K562 (cell line): ENCODE measurements around the gene DNAH8. TPM values are rescaled to one million over a fixed set of nuclear protein-coding genes. Genes with fewer than 3 reads are reported as not detected.
A peak's percentile ranks its signal among the peaks of the same experiment; 100 is the strongest.

Experiments
- ATAC-seq: fragments of 200-7000 bp; cut with Tn5 transposase; 3 replicates; pipeline ENCODE4 v1.9.1; 2020; ENCODE audit warnings: moderate library complexity
- BruUV-seq: library from RNA; stranded (reverse); fragments of 400-500 nt; replicated peaks from 2 replicates; lab custom pipeline; 2021; lab: Mats Ljungman, UMichigan
- CTCF ChIA-PET: fragments of 300-600 bp; formaldehyde crosslinking; extraction: SDS; loops from one replicate; lab custom pipeline; 2021; ENCODE audit warnings: low intra/inter-chr PET ratio; lab: Yijun Ruan, JAX
- POLR2A ChIA-PET: fragments of 300-600, 350-650 bp; sonication (Branson Sonifier 250); formaldehyde crosslinking; extraction: SDS; loops from one replicate; lab custom pipeline; 2021; ENCODE audit warnings: antibody characterized with exemption, inconsistent platforms; lab: Yijun Ruan, JAX
- DNase-seq, 4 experiments: peaks; one replicate each; pipeline versions ENCODE4 v3.0.0 to v3.0.0-alpha.2; 2011 to 2018; ENCODE audit warnings: low spot score in 3 of 4, mixed read lengths in 3 of 4; ENCODE audit errors: extremely low read depth in 1 of 4
- FAIRE-seq: peaks from 2 replicates; lab custom pipeline; 2011; peaks lifted over from hg19 to GRCh38; lab: Jason Lieb, UNC
- H2AFZ ChIP-seq: 2 replicates; pipeline ENCODE4 v1.6.0; 2011; ENCODE audit warnings: low read depth, low read length, control low read depth, inconsistent platforms
- H3K27ac ChIP-seq: fragments of 200-600 bp; 3 replicates; pipeline ENCODE4 v1.8.0; 2011; ENCODE audit warnings: low read depth, mild to moderate bottlenecking, control low read depth, inconsistent platforms, low read length, moderate library complexity, mixed read lengths; ENCODE audit errors: extremely low read depth
- H3K27me3 ChIP-seq, 2 experiments: fragments of 300-600 bp in 1 of 2; 2 replicates in 1 of 2; 3 replicates in 1 of 2; pipeline versions ENCODE4 v1.6.0 to v1.8.0; 2011; ENCODE audit warnings: inconsistent platforms in 2 of 2, low read length in 2 of 2, mild to moderate bottlenecking in 1 of 2, mixed read lengths in 1 of 2, moderate library complexity in 1 of 2; ENCODE audit not compliant: control insufficient read depth in 2 of 2, insufficient read depth in 2 of 2
- H3K36me3 ChIP-seq: fragments of 300-600 bp; 3 replicates; pipeline ENCODE4 v1.8.0; 2011; ENCODE audit warnings: mild to moderate bottlenecking, low read length, inconsistent platforms; ENCODE audit not compliant: control insufficient read depth, insufficient read depth
- H3K4me1 ChIP-seq, 2 experiments: fragments of 200-600 bp in 1 of 2; replicated peaks in 1 of 2; 2 replicates in 1 of 2; 3 replicates in 1 of 2; pipeline versions ENCODE4 v1.5.1 to v1.8.0; 2011; ENCODE audit warnings: inconsistent platforms in 2 of 2, low read length in 2 of 2, mild to moderate bottlenecking in 1 of 2, mixed read lengths in 1 of 2, moderate library complexity in 1 of 2; ENCODE audit not compliant: control insufficient read depth in 2 of 2, insufficient read depth in 2 of 2
- H3K4me2 ChIP-seq: 2 replicates; pipeline ENCODE4 v1.6.1; 2011; ENCODE audit warnings: low read length, control low read depth, inconsistent platforms, mixed read lengths; ENCODE audit not compliant: insufficient read depth
- H3K4me3 ChIP-seq: fragments of 200-600 bp; sonication (generic), shearing (Covaris generic); 2 replicates; pipeline ENCODE4 v1.5.1; 2016; ENCODE audit warnings: control low read depth, inconsistent platforms
- H3K79me2 ChIP-seq: fragments of 200-600 bp; 3 replicates; pipeline ENCODE4 v1.8.0; 2011; ENCODE audit warnings: low read length, inconsistent platforms; ENCODE audit not compliant: control insufficient read depth, insufficient read depth
- H3K9ac ChIP-seq, 2 experiments: 2 replicates each; pipeline versions ENCODE4 v1.6.0 to v1.6.1; 2011; ENCODE audit warnings: low read depth in 2 of 2, low read length in 2 of 2, control low read depth in 1 of 2, inconsistent platforms in 1 of 2, mild to moderate bottlenecking in 1 of 2, mixed read lengths in 1 of 2; ENCODE audit not compliant: insufficient read depth in 1 of 2
- H3K9me1 ChIP-seq: one replicate; pipeline ENCODE4 v1.6.0; 2011; ENCODE audit warnings: inconsistent platforms, mild to moderate bottlenecking, low read length, moderate library complexity; ENCODE audit not compliant: control insufficient read depth, insufficient read depth
- H3K9me3 ChIP-seq: replicated peaks from 2 replicates; pipeline ENCODE4 v1.5.1; 2011; ENCODE audit warnings: low read depth, low read length, inconsistent platforms; ENCODE audit not compliant: control insufficient read depth, insufficient read depth
- H4K20me1 ChIP-seq: replicated peaks from 2 replicates; pipeline ENCODE4 v1.6.1; 2011; ENCODE audit warnings: low read length, inconsistent platforms, mixed read lengths; ENCODE audit not compliant: control insufficient read depth, insufficient read depth
- BRD4 ChIP-seq: fragments of 200-600 bp; sonication (generic); IDR thresholded peaks from 2 replicates; pipeline ENCODE4 v1.6.1; 2017; ENCODE audit warnings: inconsistent platforms
- ELF2 ChIP-seq: fragments of 250-450 bp; sonication (Bioruptor Pico); IDR thresholded peaks from 2 replicates; pipeline ENCODE4 v1.5.0; 2021; ENCODE audit warnings: mild to moderate bottlenecking
- ZBTB1 ChIP-seq: sonication (generic); formaldehyde crosslinking; IDR thresholded peaks from 2 replicates; pipeline ENCODE4 v1.8.1; 2023; ENCODE audit warnings: missing genetic modification reagents, low read depth, mild to moderate bottlenecking, borderline replicate concordance
- ZNF175 ChIP-seq: fragments of 200-800 bp; sonication (Bioruptor generic); IDR thresholded peaks from 2 replicates; pipeline ENCODE4 v1.6.1; 2016; ENCODE audit warnings: low read depth, mild to moderate bottlenecking, missing genetic modification characterization, missing compliant biosample characterization
- ZNF184 ChIP-seq: sonication (generic); formaldehyde crosslinking; IDR thresholded peaks from 2 replicates; pipeline ENCODE4 v1.5.0; 2020; ENCODE audit warnings: missing genetic modification reagents
- ZNF3 ChIP-seq: fragments of 250-450 bp; sonication (Bioruptor Pico); IDR thresholded peaks from 2 replicates; pipeline ENCODE4 v1.5.0; 2021; ENCODE audit warnings: mild to moderate bottlenecking, moderate library complexity
- ZNF75A ChIP-seq: fragments of 450-650 bp; formaldehyde crosslinking; IDR thresholded peaks from 2 replicates; pipeline ENCODE4 v1.4.0; 2020; ENCODE audit warnings: mild to moderate bottlenecking
- WGBS: fragments of 100-300 bp; shearing (Covaris generic); methylation state at CpG from one replicate; pipeline ENCODE4 v1.1.6; 2016; ENCODE audit warnings: low coverage, mixed read lengths; ENCODE audit not compliant: insufficient coverage; ENCODE audit errors: missing lambda C conversion rate; 5-methylcytosine and 5-hydroxymethylcytosine counted together
- in situ Hi-C: fragments of 300-500 bp; cut with MboI; formaldehyde crosslinking; loops from 4 replicates; pipeline ENCODE4 v1.15.0; 2018; ENCODE audit warnings: inconsistent platforms, mixed read lengths
- intact Hi-C: fragments of 100-400 bp; cut with micrococcal nuclease; formaldehyde crosslinking; loops from 2 replicates; pipeline ENCODE4 v1.14.2; 2022
- polyA plus RNA-seq, 8 experiments: library from polyadenylated mRNA; depleted of rRNA in 4 of 8; stranded (reverse) in 5 of 8; unstranded in 3 of 8; fragments of >200 nt; fragmentation: Nextera tagmentation in 2 of 8; fragmentation: Illumina TruSeq in 1 of 8; extraction: Ambion mirVana in 2 of 8; extraction: Trizol in 1 of 8; gene quantifications; 2 replicates each; pipeline versions ENCODE4 v1.2.1 to v1.2.3, GENCODE V29; 2011 to 2014; ENCODE audit warnings: inconsistent platforms in 1 of 8, missing spikeins in 1 of 8
- total RNA-seq, 7 experiments: library from RNA; depleted of rRNA in 6 of 7; stranded (reverse); fragments of >200 nt in 6 of 7; fragmentation: Illumina TruSeq in 2 of 7; extraction: Trizol in 2 of 7; gene quantifications; 2 replicates each; pipeline versions ENCODE4 v1.2.1 to v1.2.3, GENCODE V29; 2011 to 2021; ENCODE audit warnings: low replicate concordance in 1 of 7
- TF ChIP-seq, protein P1 (sequence below): sonication (generic); IDR thresholded peaks from 2 replicates; pipeline ENCODE4 v1.6.1; 2016
- TF ChIP-seq, protein P2 (sequence below): fragments of 450-650 bp; formaldehyde crosslinking; IDR thresholded peaks from 2 replicates; pipeline ENCODE4 v1.4.0; 2020; ENCODE audit warnings: mild to moderate bottlenecking, moderate library complexity

DNAH8 gene
- total and polyA plus RNA-seq, 9 of the 15 experiments (the other 6 are each of a cell fraction or from before 2014, with no cell fraction given) = 1.2 to 4.2 (median 2.9) TPM

DNA sequence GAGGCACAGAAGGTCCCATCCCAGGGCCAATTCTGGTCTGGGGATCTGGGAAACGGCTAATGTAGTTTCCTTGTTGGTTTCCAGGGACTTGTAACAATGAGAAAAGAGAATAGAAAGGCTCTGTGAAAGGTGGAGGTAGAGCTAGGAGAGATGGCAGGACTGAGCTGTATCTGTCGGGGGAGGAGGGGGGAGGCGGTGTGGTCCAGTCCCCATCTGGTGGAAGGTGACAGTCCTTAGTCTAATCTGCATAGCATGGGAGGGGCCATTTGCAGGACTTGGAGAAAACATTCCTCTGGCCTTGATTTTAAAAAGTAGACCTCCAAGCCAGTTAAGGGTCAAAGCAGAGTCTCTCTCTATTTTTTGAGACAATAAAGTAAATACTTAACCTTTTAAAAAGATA is 137.1 kb downstream of the DNAH8 start:
- peak; percentile 63 for ATAC-seq
- Histone ChIP-seq H3K4me3 (no peak overlapping the region), H3K4me1 (no peaks in the 10 kb centered on the region), H3K27ac (no peak overlapping the region), H3K36me3 (no peaks in the 10 kb centered on the region; the same call in 2 of the 3 replicates), H3K9me3 (no peaks in the 10 kb centered on the region), H3K9me1 (no peaks in the 10 kb centered on the region), H3K79me2 (no peaks in the 10 kb centered on the region), H3K27me3 (no peaks in the 10 kb centered on the region), H4K20me1 (no peaks in the 10 kb centered on the region), H3K9ac (no peak overlapping the region), H2AFZ (no peak overlapping the region), H3K4me2 (no peak overlapping the region)
- intact Hi-C loops = no loop called here
- 62% methylated on average over 2 of the region's 3 CpGs for WGBS
- no TSS peak for BruUV-seq
- DNase-seq = peak in 3 of 4 experiments; percentile 12 to 23 (median 14)
- FAIRE-seq = no peak
- in situ Hi-C loops = no loop called here
- POLR2A ChIA-PET = no interaction called here
- TF ChIP-seq ZNF3 (no peak), ZNF75A (no peak), ZNF175 (CRISPR knock-in tag) (no peak), ZBTB1 (CRISPR knock-in tag) (no peak), BRD4 (no peak), ELF2 (CRISPR knock-in tag) (no peak), ZNF184 (CRISPR knock-in tag) (no peak)
- TF ChIP-seq, protein P1, sequence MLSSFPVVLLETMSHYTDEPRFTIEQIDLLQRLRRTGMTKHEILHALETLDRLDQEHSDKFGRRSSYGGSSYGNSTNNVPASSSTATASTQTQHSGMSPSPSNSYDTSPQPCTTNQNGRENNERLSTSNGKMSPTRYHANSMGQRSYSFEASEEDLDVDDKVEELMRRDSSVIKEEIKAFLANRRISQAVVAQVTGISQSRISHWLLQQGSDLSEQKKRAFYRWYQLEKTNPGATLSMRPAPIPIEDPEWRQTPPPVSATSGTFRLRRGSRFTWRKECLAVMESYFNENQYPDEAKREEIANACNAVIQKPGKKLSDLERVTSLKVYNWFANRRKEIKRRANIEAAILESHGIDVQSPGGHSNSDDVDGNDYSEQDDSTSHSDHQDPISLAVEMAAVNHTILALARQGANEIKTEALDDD = no peak
- TF ChIP-seq, protein P2, sequence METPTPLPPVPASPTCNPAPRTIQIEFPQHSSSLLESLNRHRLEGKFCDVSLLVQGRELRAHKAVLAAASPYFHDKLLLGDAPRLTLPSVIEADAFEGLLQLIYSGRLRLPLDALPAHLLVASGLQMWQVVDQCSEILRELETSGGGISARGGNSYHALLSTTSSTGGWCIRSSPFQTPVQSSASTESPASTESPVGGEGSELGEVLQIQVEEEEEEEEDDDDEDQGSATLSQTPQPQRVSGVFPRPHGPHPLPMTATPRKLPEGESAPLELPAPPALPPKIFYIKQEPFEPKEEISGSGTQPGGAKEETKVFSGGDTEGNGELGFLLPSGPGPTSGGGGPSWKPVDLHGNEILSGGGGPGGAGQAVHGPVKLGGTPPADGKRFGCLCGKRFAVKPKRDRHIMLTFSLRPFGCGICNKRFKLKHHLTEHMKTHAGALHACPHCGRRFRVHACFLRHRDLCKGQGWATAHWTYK (CRISPR knock-in tag) = no peak
- CTCF ChIA-PET = no interaction called here
